ENCODE measurements around the gene PIP5K1C. TPM values are rescaled to one million over a fixed set of nuclear protein-coding genes. Genes with fewer than 3 reads are reported as not detected.

Gene PIP5K1C
- total RNA-seq, 4 donors from 2014 or later: 12.0 to 25.3 (median 15.2) TPM

- no peaks in the 10 kb centered on the region for H3K4me1 ChIP-seq
- no peak for DNase-seq
- 89 to 92% methylated on average over 2 of the region's 2 CpGs for WGBS, 2 donors
- peaks cover 0 to 6% (median 0%) of the 10 kb centered on the region in 4 donors for H3K27me3 ChIP-seq
- intact Hi-C loops (cut with DNase I): no loop called here
- TF ChIP-seq, protein P1, sequence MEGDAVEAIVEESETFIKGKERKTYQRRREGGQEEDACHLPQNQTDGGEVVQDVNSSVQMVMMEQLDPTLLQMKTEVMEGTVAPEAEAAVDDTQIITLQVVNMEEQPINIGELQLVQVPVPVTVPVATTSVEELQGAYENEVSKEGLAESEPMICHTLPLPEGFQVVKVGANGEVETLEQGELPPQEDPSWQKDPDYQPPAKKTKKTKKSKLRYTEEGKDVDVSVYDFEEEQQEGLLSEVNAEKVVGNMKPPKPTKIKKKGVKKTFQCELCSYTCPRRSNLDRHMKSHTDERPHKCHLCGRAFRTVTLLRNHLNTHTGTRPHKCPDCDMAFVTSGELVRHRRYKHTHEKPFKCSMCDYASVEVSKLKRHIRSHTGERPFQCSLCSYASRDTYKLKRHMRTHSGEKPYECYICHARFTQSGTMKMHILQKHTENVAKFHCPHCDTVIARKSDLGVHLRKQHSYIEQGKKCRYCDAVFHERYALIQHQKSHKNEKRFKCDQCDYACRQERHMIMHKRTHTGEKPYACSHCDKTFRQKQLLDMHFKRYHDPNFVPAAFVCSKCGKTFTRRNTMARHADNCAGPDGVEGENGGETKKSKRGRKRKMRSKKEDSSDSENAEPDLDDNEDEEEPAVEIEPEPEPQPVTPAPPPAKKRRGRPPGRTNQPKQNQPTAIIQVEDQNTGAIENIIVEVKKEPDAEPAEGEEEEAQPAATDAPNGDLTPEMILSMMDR (IDR thresholded peaks at IDR 0.05): no peak
- no peak for TF ChIP-seq POLR2A (IDR thresholded peaks at IDR 0.05)
- H3K36me3 ChIP-seq: peaks cover 0 to 8% (median 0%) of the 10 kb centered on the region in 3 donors
- no peak overlapping the region for H3K27ac ChIP-seq
- H3K4me3 ChIP-seq: no peak overlapping the region
- no peaks in the 10 kb centered on the region for H3K9me3 ChIP-seq
Observed at GRCh38 chr19:3743486-3743885, 43.2 kb upstream of the PIP5K1C start.

DNA sequence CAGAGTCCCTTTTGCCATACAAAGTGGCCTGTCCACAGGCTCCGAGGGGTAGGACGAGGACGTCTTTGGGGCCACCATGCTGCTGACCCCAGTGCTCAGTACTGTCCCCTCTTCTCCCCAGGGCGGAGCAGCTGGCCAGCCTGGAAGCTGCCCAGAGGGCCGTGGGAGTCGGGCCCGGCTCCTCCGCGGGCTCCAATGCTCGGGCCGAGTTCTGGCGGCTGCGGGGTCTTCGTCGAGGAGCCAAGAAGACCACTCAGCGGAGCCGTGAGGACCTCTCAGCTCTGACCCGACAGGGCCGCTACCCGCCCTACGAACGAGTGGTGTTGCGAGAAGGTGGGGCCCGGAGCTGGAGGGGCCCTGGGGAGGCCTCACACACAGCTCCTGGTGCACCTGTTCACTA is 40.2 kb upstream of the PIP5K1C start:
- Histone ChIP-seq H3K4me3 (no peak overlapping the region), H3K9me3 (no peaks in the 10 kb centered on the region), H3K36me3 (peaks cover 0 to 26% (median 0%) of the 10 kb centered on the region in 3 donors), H3K4me1 (no peaks in the 10 kb centered on the region), H3K27ac (no peak overlapping the region), H3K27me3 (peaks cover 0 to 5% (median 0%) of the 10 kb centered on the region in 4 donors)
- WGBS, 2 donors: 91 to 96% methylated on average over 7 to 18 of the region's 24 CpGs
- TF ChIP-seq POLR2A (IDR thresholded peaks at IDR 0.05): no peak
- TF ChIP-seq, protein P1 (IDR thresholded peaks at IDR 0.05): no peak
- intact Hi-C loops (cut with DNase I): no loop called here
- DNase-seq: no peak

- Histone ChIP-seq H3K4me1 (no peaks in the 10 kb centered on the region), H3K4me3 (no peak overlapping the region), H3K27me3 (peaks cover 0 to 5% (median 0%) of the 10 kb centered on the region in 4 donors), H3K27ac (no peak overlapping the region), H3K36me3 (peaks cover 0 to 44% (median 0%) of the 10 kb centered on the region in 3 donors), H3K9me3 (no peaks in the 10 kb centered on the region)
- TF ChIP-seq, protein P1 (IDR thresholded peaks at IDR 0.05): no peak
- TF ChIP-seq POLR2A (IDR thresholded peaks at IDR 0.05): no peak
- 67 to 85% methylated on average over 8 to 13 of the region's 32 CpGs for WGBS, 2 donors
- intact Hi-C loops (cut with DNase I): no loop called here
- no peak for DNase-seq
Observed at GRCh38 chr19:3738477-3739220, 38.4 kb upstream of the PIP5K1C start.

- intact Hi-C loops (cut with DNase I): no loop called here
- DNase-seq: no peak
- no peak overlapping the region for H3K27ac ChIP-seq
- H3K9me3 ChIP-seq: no peaks in the 10 kb centered on the region
- H3K36me3 ChIP-seq: peaks cover 0 to 46% (median 0%) of the 10 kb centered on the region in 3 donors
- peaks cover 0 to 5% (median 0%) of the 10 kb centered on the region in 4 donors for H3K27me3 ChIP-seq
- WGBS, 2 donors: 81 to 90% methylated on average over 6 to 10 of the region's 10 CpGs
- TF ChIP-seq, protein P1 (IDR thresholded peaks at IDR 0.05): no peak
- no peak for TF ChIP-seq POLR2A (IDR thresholded peaks at IDR 0.05)
- no peak overlapping the region for H3K4me3 ChIP-seq
- H3K4me1 ChIP-seq: no peaks in the 10 kb centered on the region
Observed at GRCh38 chr19:3737487-3738205, 37.4 kb upstream of the PIP5K1C start.

Measured in esophagus squamous epithelium (tissue), 5 donors.